Thoracic aorta (tissue), 2 donors: ENCODE results near the gene DLG5. TPM values are rescaled to one million over a fixed set of nuclear protein-coding genes. Genes with fewer than 3 reads are reported as not detected.

Experiments used
- ATAC-seq: fragments of 150-250 bp; one replicate; pipeline ENCODE4 v1.8.0; 2017; ENCODE audit warnings: low read depth; ENCODE audit not compliant: insufficient number of reproducible peaks, low FRiP score
- DNase-seq: peaks from one replicate; pipeline ENCODE4 v3.0.0-alpha.2; 2020; ENCODE audit warnings: low spot score
- H3K27ac ChIP-seq, 2 donors: fragments of 200-600 bp; sonication (generic); 1 replicate in 1 of 2; 2 replicates in 1 of 2; pipeline ENCODE4 v1.5.1; 2016; ENCODE audit warnings: mild to moderate bottlenecking in 2 of 2, moderate library complexity in 2 of 2
- H3K27me3 ChIP-seq: fragments of 200-600 bp; sonication (generic); replicated peaks from 2 replicates; pipeline ENCODE4 v1.6.0; 2016; ENCODE audit warnings: mild to moderate bottlenecking; ENCODE audit not compliant: insufficient read depth
- H3K36me3 ChIP-seq: fragments of 200-600 bp; sonication (generic); one replicate; pipeline ENCODE4 v1.5.1; 2016
- H3K4me1 ChIP-seq, 2 donors: fragments of 200-600 bp; sonication (generic); 1 replicate in 1 of 2; 2 replicates in 1 of 2; pipeline versions ENCODE4 v1.5.1 to v1.6.0; 2016; ENCODE audit warnings: low read depth in 2 of 2, mild to moderate bottlenecking in 1 of 2; ENCODE audit not compliant: control insufficient read depth in 1 of 2
- H3K4me3 ChIP-seq: fragments of 200-600 bp; sonication (generic); 2 replicates; pipeline ENCODE4 v1.5.1; 2016; ENCODE audit warnings: mild to moderate bottlenecking
- H3K9me3 ChIP-seq: fragments of 200-600 bp; sonication (generic); 2 replicates; pipeline ENCODE4 v1.5.1; 2016
- total RNA-seq, 2 donors: library from RNA; depleted of rRNA; stranded (reverse); fragments of >200 nt; gene quantifications; one replicate each; pipeline versions ENCODE4 v1.1.0 to v1.2.3, GENCODE V29; 2016
- TF ChIP-seq, protein P1 (sequence below): fragments of 200-600 bp; sonication (generic); IDR thresholded peaks from one replicate; pipeline ENCODE4 v1.5.1; 2019; ENCODE audit warnings: antibody characterized with exemption

DLG5 gene
- total RNA-seq, 2 donors from 2014 or later, result 36.4 to 79.6 TPM

DNA sequence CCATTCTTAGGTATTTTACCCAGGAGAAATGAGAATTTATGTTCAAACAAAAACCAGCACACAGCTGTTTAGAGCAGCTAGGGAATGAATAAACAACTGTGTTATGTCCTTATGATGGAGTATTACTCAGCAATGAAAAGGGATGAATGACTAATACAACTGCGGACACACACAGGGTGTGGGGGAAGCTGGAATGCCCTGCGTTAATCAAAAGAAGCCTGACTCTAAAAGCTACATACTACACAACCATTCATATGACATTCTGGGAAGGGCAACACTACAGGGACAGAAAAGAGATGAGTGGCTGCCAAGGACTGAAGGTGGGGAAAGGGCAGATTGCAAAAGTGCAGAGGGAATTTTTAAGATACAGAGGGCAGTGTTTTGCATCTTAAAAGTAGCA, 64.0 kb downstream of the DLG5 start:
- Histone ChIP-seq H3K4me3 (no peak overlapping the region), H3K27me3 (no peaks in the 10 kb centered on the region), H3K36me3 (peaks cover 15% of the 10 kb centered on the region), H3K27ac (no peak overlapping the region), H3K9me3 (no peaks in the 10 kb centered on the region), H3K4me1 (no peaks in the 10 kb centered on the region)
- no peak for DNase-seq
- no peak for ATAC-seq
- TF ChIP-seq, protein P1, sequence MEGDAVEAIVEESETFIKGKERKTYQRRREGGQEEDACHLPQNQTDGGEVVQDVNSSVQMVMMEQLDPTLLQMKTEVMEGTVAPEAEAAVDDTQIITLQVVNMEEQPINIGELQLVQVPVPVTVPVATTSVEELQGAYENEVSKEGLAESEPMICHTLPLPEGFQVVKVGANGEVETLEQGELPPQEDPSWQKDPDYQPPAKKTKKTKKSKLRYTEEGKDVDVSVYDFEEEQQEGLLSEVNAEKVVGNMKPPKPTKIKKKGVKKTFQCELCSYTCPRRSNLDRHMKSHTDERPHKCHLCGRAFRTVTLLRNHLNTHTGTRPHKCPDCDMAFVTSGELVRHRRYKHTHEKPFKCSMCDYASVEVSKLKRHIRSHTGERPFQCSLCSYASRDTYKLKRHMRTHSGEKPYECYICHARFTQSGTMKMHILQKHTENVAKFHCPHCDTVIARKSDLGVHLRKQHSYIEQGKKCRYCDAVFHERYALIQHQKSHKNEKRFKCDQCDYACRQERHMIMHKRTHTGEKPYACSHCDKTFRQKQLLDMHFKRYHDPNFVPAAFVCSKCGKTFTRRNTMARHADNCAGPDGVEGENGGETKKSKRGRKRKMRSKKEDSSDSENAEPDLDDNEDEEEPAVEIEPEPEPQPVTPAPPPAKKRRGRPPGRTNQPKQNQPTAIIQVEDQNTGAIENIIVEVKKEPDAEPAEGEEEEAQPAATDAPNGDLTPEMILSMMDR, result no peak

DNA sequence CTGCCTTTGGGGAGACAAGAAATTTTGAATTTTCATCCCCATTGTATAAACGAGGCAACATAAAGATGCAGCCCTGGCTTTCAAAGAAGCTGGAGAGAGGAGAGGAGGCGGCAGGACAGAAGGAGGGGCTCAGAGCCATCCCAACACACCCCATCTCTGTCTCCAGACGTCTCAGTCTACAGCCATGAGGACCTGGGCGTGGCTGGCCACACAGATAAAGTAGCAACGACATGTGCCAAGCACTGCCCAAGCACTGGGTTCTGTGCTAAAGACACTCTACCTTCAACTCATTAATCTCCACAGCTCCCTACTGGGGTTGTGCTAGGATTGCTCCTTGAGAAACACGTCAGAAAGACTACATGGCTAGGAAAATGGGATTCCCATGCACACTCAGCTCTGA, 65.2 kb downstream of the DLG5 start:
- TF ChIP-seq, protein P1, result no peak
- H3K27ac ChIP-seq, result no peak overlapping the region
- ATAC-seq, result no peak
- H3K4me1 ChIP-seq, result no peaks in the 10 kb centered on the region
- H3K9me3 ChIP-seq, result no peaks in the 10 kb centered on the region
- no peak for DNase-seq
- H3K27me3 ChIP-seq, result no peaks in the 10 kb centered on the region
- peaks cover 9% of the 10 kb centered on the region for H3K36me3 ChIP-seq
- H3K4me3 ChIP-seq, result no peak overlapping the region

DNA sequence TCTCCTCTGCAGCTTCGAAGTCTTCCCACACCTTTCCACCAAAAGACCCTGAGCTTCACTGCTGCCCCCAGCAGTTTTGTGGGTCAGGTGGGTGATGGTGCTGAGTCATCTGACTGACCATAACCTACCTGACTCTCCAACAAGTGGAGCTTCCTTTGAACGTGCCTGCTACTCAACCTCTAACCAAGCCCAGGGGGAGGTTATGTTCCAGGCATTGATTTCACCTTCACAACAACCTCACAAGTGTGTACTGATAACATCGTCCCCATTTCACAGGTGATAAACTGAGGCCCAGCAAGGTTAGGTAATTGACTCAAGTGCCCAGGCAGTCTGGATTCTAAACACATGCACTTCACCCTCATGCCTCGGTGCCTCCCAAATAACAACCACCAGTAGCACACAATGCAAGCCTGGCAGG, 66.7 kb downstream of the DLG5 start:
- Histone ChIP-seq H3K27me3 (no peaks in the 10 kb centered on the region), H3K4me1 (no peaks in the 10 kb centered on the region), H3K36me3 (no peaks in the 10 kb centered on the region), H3K9me3 (no peaks in the 10 kb centered on the region), H3K27ac (no peak overlapping the region), H3K4me3 (no peak overlapping the region)
- ATAC-seq, result no peak
- no peak for DNase-seq
- TF ChIP-seq, protein P1, result no peak

DNA sequence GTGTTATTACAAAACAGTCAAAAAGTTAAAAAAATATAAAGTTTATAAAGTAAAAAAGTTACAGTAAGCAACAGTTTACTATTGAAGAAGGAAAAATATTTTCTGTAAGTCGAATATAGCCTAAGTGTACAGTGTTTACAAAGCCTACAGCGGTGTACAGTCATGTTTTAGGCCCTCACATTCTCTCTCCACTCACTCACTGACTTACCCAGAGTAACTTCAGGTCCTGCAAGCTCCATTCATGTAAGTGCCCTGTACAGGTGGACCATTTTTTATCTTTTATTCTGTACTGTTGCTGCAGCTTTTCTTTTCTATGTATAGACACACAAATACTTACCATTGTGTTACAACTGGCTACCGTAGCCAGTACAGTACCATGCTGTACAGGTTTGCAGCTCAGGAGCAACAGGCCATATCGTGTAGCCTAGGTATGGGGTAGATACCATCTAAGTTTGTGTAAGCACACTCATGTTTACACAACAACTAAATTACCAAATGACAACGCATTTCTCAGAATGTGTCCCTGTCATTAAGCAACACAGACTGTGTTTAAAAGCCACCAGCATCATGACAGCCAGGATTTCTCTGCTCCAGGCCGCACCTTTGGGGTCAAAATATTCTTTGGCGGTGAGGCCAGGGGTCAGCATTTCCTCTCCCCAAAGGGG, 67.2 kb downstream of the DLG5 start:
- DNase-seq (no peak), ATAC-seq (no peak)
- H3K36me3 ChIP-seq, result no peaks in the 10 kb centered on the region
- H3K9me3 ChIP-seq, result no peaks in the 10 kb centered on the region
- H3K27ac ChIP-seq, result no peak overlapping the region
- H3K27me3 ChIP-seq, result no peaks in the 10 kb centered on the region
- no peak overlapping the region for H3K4me3 ChIP-seq
- no peaks in the 10 kb centered on the region for H3K4me1 ChIP-seq
- TF ChIP-seq, protein P1, result no peak

DNA sequence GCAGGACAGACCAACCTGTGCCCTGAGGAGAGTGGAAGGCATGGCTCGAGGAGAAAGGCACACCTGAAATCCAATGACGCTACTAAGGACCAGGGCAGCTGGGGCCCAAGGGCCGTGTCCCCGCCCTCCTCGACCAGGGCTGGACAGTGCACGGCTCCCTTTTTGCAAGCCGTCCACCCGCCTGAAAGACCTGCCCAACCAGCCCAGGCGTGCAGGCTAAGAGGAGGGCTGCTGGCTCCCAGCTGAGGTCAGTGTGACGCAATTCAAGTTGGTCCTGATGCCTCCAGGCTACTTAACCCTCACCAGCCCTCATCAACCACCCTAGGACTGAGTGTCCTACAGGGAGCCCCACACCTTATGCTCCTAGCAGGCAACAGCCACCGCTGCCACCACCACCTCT, 69.3 kb downstream of the DLG5 start:
- H3K9me3 ChIP-seq, result no peaks in the 10 kb centered on the region
- H3K4me3 ChIP-seq, result no peak overlapping the region
- peaks cover 5% of the 10 kb centered on the region for H3K36me3 ChIP-seq
- TF ChIP-seq, protein P1, result no peak
- H3K27ac ChIP-seq, result no peak overlapping the region
- DNase-seq, result no peak
- no peaks in the 10 kb centered on the region for H3K4me1 ChIP-seq
- ATAC-seq, result no peak
- no peaks in the 10 kb centered on the region for H3K27me3 ChIP-seq
